CD8-positive, alpha-beta memory T cell (primary cell): ENCODE results near the gene ASB10. TPM values are rescaled to one million over a fixed set of nuclear protein-coding genes. Genes with fewer than 3 reads are reported as not detected.

Source experiments
- CTCF ChIA-PET: fragments of 350-600 bp; sonication (Branson Sonifier 250); formaldehyde crosslinking; loops from one replicate; lab custom pipeline; 2021; ENCODE audit warnings: antibody characterized with exemption; lab: Charles Lee
- POLR2A ChIA-PET: fragments of 350-600 bp; sonication (Branson Sonifier 250); formaldehyde crosslinking; loops from one replicate; lab custom pipeline; 2021; ENCODE audit warnings: antibody characterized with exemption; lab: Charles Lee
- DNase-seq, 5 donors: peaks; one replicate each; pipeline versions ENCODE4 v3.0.0 to v3.0.0-alpha.2; 2020 to 2022; ENCODE audit warnings: mixed read lengths in 1 of 5
- H3K27ac ChIP-seq: one replicate; pipeline ENCODE4 v1.7.0; 2013; ENCODE audit warnings: low read depth, mild to moderate bottlenecking, low read length, moderate library complexity
- H3K27me3 ChIP-seq: 2 replicates; pipeline ENCODE4 v1.7.0; 2013; ENCODE audit warnings: low read length, mild to moderate bottlenecking; ENCODE audit not compliant: insufficient read depth, poor library complexity, severe bottlenecking
- H3K36me3 ChIP-seq: 2 replicates; pipeline ENCODE4 v1.7.0; 2013; ENCODE audit warnings: mild to moderate bottlenecking, low read length, moderate library complexity; ENCODE audit not compliant: insufficient read depth
- H3K4me1 ChIP-seq: 2 replicates; pipeline ENCODE4 v1.7.0; 2013; ENCODE audit warnings: mild to moderate bottlenecking, low read length, moderate library complexity; ENCODE audit not compliant: insufficient read depth
- H3K4me3 ChIP-seq: 2 replicates; pipeline ENCODE4 v1.7.0; 2013; ENCODE audit warnings: mild to moderate bottlenecking, low read length
- H3K9me3 ChIP-seq: 2 replicates; pipeline ENCODE4 v1.7.0; 2013; ENCODE audit warnings: mild to moderate bottlenecking, low read length
- H3K27ac Mint-ChIP-seq, 8 donors: one replicate each; pipeline ENCODE4 v1.8.0; 2020 to 2021; ENCODE audit warnings: mixed read lengths in 8 of 8, mild to moderate bottlenecking in 6 of 8, inconsistent platforms in 3 of 8, moderate library complexity in 3 of 8
- H3K27me3 Mint-ChIP-seq, 2 donors: one replicate each; pipeline ENCODE4 v1.8.0; 2020 to 2021; ENCODE audit warnings: mixed read lengths in 2 of 2, mild to moderate bottlenecking in 1 of 2, moderate library complexity in 1 of 2
- H3K36me3 Mint-ChIP-seq, 3 donors: one replicate each; pipeline ENCODE4 v1.8.0; 2020 to 2021; ENCODE audit warnings: mixed read lengths in 3 of 3, inconsistent platforms in 1 of 3, mild to moderate bottlenecking in 1 of 3
- H3K4me1 Mint-ChIP-seq, 3 donors: one replicate each; pipeline ENCODE4 v1.8.0; 2020 to 2021; ENCODE audit warnings: mixed read lengths in 3 of 3, inconsistent platforms in 1 of 3, mild to moderate bottlenecking in 1 of 3
- H3K4me3 Mint-ChIP-seq, 7 donors: one replicate each; pipeline ENCODE4 v1.8.0; 2020 to 2021; ENCODE audit warnings: mixed read lengths in 7 of 7, mild to moderate bottlenecking in 6 of 7, moderate library complexity in 4 of 7, inconsistent platforms in 2 of 7
- H3K9me3 Mint-ChIP-seq, 5 donors: one replicate each; pipeline ENCODE4 v1.8.0; 2020 to 2022; ENCODE audit warnings: mixed read lengths in 5 of 5, mild to moderate bottlenecking in 3 of 5, moderate library complexity in 2 of 5, inconsistent platforms in 1 of 5
- polyA plus RNA-seq: library from polyadenylated mRNA; unstranded; fragments of 300-500 nt; fragmentation: Illumina TruSeq; gene quantifications from one replicate; pipeline ENCODE4 v1.2.3, GENCODE V29; 2021
- total RNA-seq, 2 experiments: library from RNA; stranded (reverse); gene quantifications; one replicate each; pipeline ENCODE4 v1.2.3, GENCODE V29; 2021

ASB10 gene
- total and polyA plus RNA-seq, 3 experiments from 2014 or later = not detected

- no peaks in the 10 kb centered on the region for H3K9me3 ChIP-seq
- Mint-ChIP-seq H3K36me3 (peaks cover 0 to 40% (median 2%) of the 10 kb centered on the region in 3 donors), H3K4me3 (peak overlapping the region; percentile 49 to 100 (median 99)), H3K27me3 (no peaks in the 10 kb centered on the region), H3K4me1 (peaks cover 45 to 66% (median 47%) of the 10 kb centered on the region in 3 donors), H3K9me3 (no peaks in the 10 kb centered on the region), H3K27ac (peak overlapping the region in 7 of 8 donors; percentile 7 to 99 (median 60))
- peaks cover 35% of the 10 kb centered on the region for H3K4me1 ChIP-seq
- ChIA-PET POLR2A (no interaction called here), CTCF (interaction anchor here (1.5 to 4.7 kb wide), 2 partner anchors 12 to 63 kb away, joined by 3 to 29 read pairs; partner anchors contain the start of gene GBX1)
- no peaks in the 10 kb centered on the region for H3K27me3 ChIP-seq
- no peak overlapping the region for H3K4me3 ChIP-seq
- H3K36me3 ChIP-seq = peaks cover 9% of the 10 kb centered on the region
- no peak for DNase-seq
- no peak overlapping the region for H3K27ac ChIP-seq
Measured at GRCh38 chr7:151231080-151231479, 44.0 kb upstream of the ASB10 start.

DNA sequence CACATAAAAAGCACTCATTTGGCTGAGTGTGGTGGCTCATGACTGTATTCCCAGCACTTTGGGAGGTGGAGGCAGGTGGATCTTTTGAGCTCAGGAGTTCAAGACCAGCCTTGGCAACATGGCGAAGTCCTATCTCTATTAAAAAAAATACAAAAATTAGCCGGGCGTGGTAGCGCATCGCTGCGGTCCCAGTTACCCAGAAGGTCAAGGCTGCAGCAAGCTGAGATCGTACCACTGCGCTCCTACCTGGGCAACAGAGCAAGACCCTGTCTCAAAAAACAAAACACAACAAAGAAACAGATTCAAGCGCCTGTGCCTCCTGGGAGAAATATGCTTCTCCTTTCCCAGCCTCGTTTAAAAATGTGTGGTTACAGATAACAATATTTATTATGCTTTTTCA is 42.2 kb upstream of the ASB10 start:
- Mint-ChIP-seq H3K9me3 (no peaks in the 10 kb centered on the region), H3K36me3 (peaks cover 0 to 38% (median 8%) of the 10 kb centered on the region in 3 donors), H3K4me1 (peaks cover 55 to 68% (median 61%) of the 10 kb centered on the region in 3 donors), H3K27ac (no peak overlapping the region), H3K4me3 (peak overlapping the region in 1 of 7 donors; percentile 9), H3K27me3 (no peaks in the 10 kb centered on the region)
- Histone ChIP-seq H3K9me3 (no peaks in the 10 kb centered on the region), H3K4me1 (peaks cover 47% of the 10 kb centered on the region), H3K36me3 (peaks cover 10% of the 10 kb centered on the region), H3K4me3 (no peak overlapping the region), H3K27me3 (no peaks in the 10 kb centered on the region), H3K27ac (no peak overlapping the region)
- POLR2A ChIA-PET = no interaction called here
- no peak for DNase-seq
- CTCF ChIA-PET = interaction anchor here (1.3 kb wide), 1 partner anchor 15 kb away, joined by 6 read pairs; no protein-coding TSS in a partner anchor

- peak overlapping the region; percentile 87 to 100 (median 99) for H3K4me3 Mint-ChIP-seq
- no peaks in the 10 kb centered on the region for H3K9me3 ChIP-seq
- peak overlapping the region; percentile 99 for H3K4me3 ChIP-seq
- H3K27ac ChIP-seq = peak overlapping the region; percentile 77
- ChIA-PET POLR2A (interaction anchor here (1.6 kb wide), 1 partner anchor 21 kb away, joined by 13 read pairs; no protein-coding TSS in a partner anchor), CTCF (interaction anchor here (1.1 to 1.3 kb wide), 2 partner anchors 16 kb away, joined by 6 to 12 read pairs; no protein-coding TSS in a partner anchor)
- H3K27me3 Mint-ChIP-seq = no peaks in the 10 kb centered on the region
- no peaks in the 10 kb centered on the region for H3K27me3 ChIP-seq
- peak overlapping the region; percentile 89 to 99 (median 98) for H3K27ac Mint-ChIP-seq
- peaks cover 20% of the 10 kb centered on the region for H3K36me3 ChIP-seq
- peaks cover 37% of the 10 kb centered on the region for H3K4me1 ChIP-seq
- peaks cover 0 to 43% (median 9%) of the 10 kb centered on the region in 3 donors for H3K36me3 Mint-ChIP-seq
- no peak for DNase-seq
- H3K4me1 Mint-ChIP-seq = peaks cover 46 to 59% (median 51%) of the 10 kb centered on the region in 3 donors
- H3K9me3 Mint-ChIP-seq = no peaks in the 10 kb centered on the region
Measured at GRCh38 chr7:151228024-151228866, 41.2 kb upstream of the ASB10 start.

DNA sequence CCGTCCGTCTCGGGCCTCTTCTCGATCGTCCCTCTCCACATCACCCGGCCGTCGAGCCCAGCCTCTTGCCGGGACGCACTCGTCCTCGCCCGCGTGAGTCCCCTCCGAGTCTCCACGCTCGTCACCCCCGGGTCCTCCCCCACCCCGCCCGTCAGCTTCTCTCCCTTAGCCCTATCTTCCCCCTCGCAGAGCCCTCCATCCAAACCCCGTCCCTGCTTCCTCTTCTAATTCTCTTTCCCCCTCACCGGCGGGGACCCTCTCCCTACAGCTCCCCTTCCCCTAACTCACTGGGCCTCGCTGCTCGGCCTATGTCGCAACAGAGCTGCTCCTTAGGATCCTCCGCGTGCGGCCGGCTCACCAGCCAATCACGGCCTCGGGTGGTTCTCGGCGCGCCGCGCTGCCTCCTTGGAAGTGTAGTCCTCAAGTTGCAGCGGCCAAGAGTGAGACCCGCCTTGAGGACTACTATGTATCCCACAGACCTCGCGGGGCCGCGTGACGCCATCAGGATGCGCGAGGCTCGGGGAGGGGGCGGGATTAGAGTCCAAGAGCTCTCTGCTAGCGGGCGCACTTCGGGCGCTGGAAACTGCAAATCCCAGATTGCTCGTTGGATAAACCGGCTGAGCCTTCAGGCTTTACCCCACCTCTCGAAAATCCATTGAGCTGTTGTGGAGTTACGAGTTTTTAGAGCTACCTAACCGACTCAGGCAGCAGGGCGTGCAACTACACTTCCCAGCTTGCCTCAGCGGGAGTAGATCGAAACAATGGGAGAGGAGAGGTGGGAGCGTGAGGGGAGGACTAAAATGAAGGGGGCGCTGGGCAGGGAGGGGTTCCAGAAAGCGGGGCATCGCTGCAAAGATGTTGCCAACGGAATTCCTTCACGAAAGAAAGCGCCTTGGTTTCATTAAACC is 40.1 kb upstream of the ASB10 start, which contains the start of gene ABCF2:
Gene ABCF2 (minus strand): TSS at position 331 of the 908 bp plus-strand sequence. CDS start 747 bp downstream, outside the sequence.
- POLR2A ChIA-PET = interaction anchor here (0.6 to 1.6 kb wide), 9 partner anchors 9 to 484 kb away, joined by 3 to 13 read pairs (median 5); partner anchors contain the start of genes NUB1 and RHEB
- no peaks in the 10 kb centered on the region for H3K9me3 Mint-ChIP-seq
- Histone ChIP-seq H3K9me3 (no peaks in the 10 kb centered on the region), H3K27ac (peak within 1 kb of the TSS; percentile 77), H3K4me1 (peaks cover 34% of the 10 kb centered on the region), H3K4me3 (peak within 1 kb of the TSS; percentile 99), H3K27me3 (no peaks in the 10 kb centered on the region), H3K36me3 (peaks cover 29% of the 10 kb centered on the region)
- CTCF ChIA-PET = interaction anchor here (0.9 to 2.3 kb wide), 4 partner anchors 15 to 52 kb away, joined by 3 to 12 read pairs (median 6); no protein-coding TSS in a partner anchor
- H3K36me3 Mint-ChIP-seq = peaks cover 0 to 47% (median 14%) of the 10 kb centered on the region in 3 donors
- peak; percentile 94 to 98 (median 97) for DNase-seq
- peaks cover 42 to 53% (median 52%) of the 10 kb centered on the region in 3 donors for H3K4me1 Mint-ChIP-seq
- H3K27me3 Mint-ChIP-seq = no peaks in the 10 kb centered on the region
- peak within 1 kb of the TSS; percentile 87 to 100 (median 99) for H3K4me3 Mint-ChIP-seq
- H3K27ac Mint-ChIP-seq = peak within 1 kb of the TSS; percentile 89 to 99 (median 98)

DNA sequence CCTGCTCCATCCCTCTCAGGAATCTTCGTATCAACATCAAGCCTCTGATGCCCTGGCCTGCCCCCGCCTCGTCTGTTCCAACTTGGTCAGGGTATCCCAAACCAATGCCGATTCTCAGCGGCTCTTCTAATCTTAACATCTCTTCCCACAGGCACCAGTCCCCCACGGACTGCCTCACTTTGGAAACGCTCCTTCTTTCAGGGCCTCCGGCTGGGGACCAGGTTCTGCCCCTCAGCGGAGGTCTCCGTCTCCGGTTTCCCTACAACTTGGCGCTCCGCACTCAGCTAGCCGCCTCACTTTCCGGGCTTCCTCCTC is 39.5 kb upstream of the ASB10 start:
- H3K27ac Mint-ChIP-seq = peak overlapping the region; percentile 89 to 99 (median 98)
- peak overlapping the region; percentile 99 for H3K4me3 ChIP-seq
- H3K36me3 Mint-ChIP-seq = peaks cover 0 to 50% (median 14%) of the 10 kb centered on the region in 3 donors
- H3K4me3 Mint-ChIP-seq = peak overlapping the region; percentile 87 to 100 (median 99)
- peak overlapping the region; percentile 77 for H3K27ac ChIP-seq
- peaks cover 36 to 47% (median 46%) of the 10 kb centered on the region in 3 donors for H3K4me1 Mint-ChIP-seq
- H3K9me3 ChIP-seq = no peaks in the 10 kb centered on the region
- ChIA-PET POLR2A (interaction anchor here (1.2 to 1.6 kb wide), 5 partner anchors 10 to 293 kb away, joined by 5 to 13 read pairs (median 8); partner anchors contain the start of gene RHEB), CTCF (interaction anchor here (0.9 to 2.3 kb wide), 3 partner anchors 16 to 51 kb away, joined by 3 to 8 read pairs (median 3); no protein-coding TSS in a partner anchor)
- H3K27me3 Mint-ChIP-seq = no peaks in the 10 kb centered on the region
- H3K9me3 Mint-ChIP-seq = no peaks in the 10 kb centered on the region
- peaks cover 31% of the 10 kb centered on the region for H3K36me3 ChIP-seq
- H3K27me3 ChIP-seq = no peaks in the 10 kb centered on the region
- H3K4me1 ChIP-seq = peaks cover 28% of the 10 kb centered on the region
- DNase-seq = no peak

GRCh38 chr7:151225948-151226510 is 39.0 kb upstream of the ASB10 start:
- Histone ChIP-seq H3K4me1 (peaks cover 26% of the 10 kb centered on the region), H3K36me3 (peaks cover 33% of the 10 kb centered on the region), H3K27me3 (no peaks in the 10 kb centered on the region), H3K4me3 (peak overlapping the region; percentile 99), H3K27ac (peak overlapping the region; percentile 77), H3K9me3 (no peaks in the 10 kb centered on the region)
- DNase-seq = peak in 1 of 5 donors; percentile 33
- Mint-ChIP-seq H3K9me3 (no peaks in the 10 kb centered on the region), H3K27ac (peak overlapping the region in 7 of 8 donors; percentile 34 to 99 (median 97)), H3K4me3 (peak overlapping the region; percentile 87 to 100 (median 99)), H3K27me3 (no peaks in the 10 kb centered on the region), H3K4me1 (peaks cover 35 to 45% (median 42%) of the 10 kb centered on the region in 3 donors), H3K36me3 (peaks cover 0 to 52% (median 14%) of the 10 kb centered on the region in 3 donors)
- POLR2A ChIA-PET = no interaction called here
- CTCF ChIA-PET = interaction anchor here (0.9 to 2.3 kb wide), 2 partner anchors 18 to 51 kb away, joined by 3 to 8 read pairs; no protein-coding TSS in a partner anchor

- POLR2A ChIA-PET = no interaction called here
- Histone ChIP-seq H3K9me3 (no peaks in the 10 kb centered on the region), H3K4me3 (no peak overlapping the region), H3K36me3 (peaks cover 50% of the 10 kb centered on the region), H3K27me3 (no peaks in the 10 kb centered on the region), H3K4me1 (peaks cover 26% of the 10 kb centered on the region), H3K27ac (no peak overlapping the region)
- CTCF ChIA-PET = no interaction called here
- no peak overlapping the region for H3K4me3 Mint-ChIP-seq
- H3K27ac Mint-ChIP-seq = peak overlapping the region in 2 of 8 donors; percentile 34 to 57
- peaks cover 36 to 45% (median 42%) of the 10 kb centered on the region in 3 donors for H3K4me1 Mint-ChIP-seq
- DNase-seq = peak in 1 of 5 donors; percentile 12
- H3K36me3 Mint-ChIP-seq = peaks cover 6 to 70% (median 20%) of the 10 kb centered on the region in 3 donors
- H3K9me3 Mint-ChIP-seq = no peaks in the 10 kb centered on the region
- no peaks in the 10 kb centered on the region for H3K27me3 Mint-ChIP-seq
Measured at GRCh38 chr7:151223728-151224127, 36.7 kb upstream of the ASB10 start.
